ENCODE results near the gene IGLL1.
"Not testable (repeated sequence)": the region's sequence is repeated elsewhere in the genome, so short reads cannot be mapped to it uniquely, and the experiment has no call there.

- TF ChIP-seq, protein P1, sequence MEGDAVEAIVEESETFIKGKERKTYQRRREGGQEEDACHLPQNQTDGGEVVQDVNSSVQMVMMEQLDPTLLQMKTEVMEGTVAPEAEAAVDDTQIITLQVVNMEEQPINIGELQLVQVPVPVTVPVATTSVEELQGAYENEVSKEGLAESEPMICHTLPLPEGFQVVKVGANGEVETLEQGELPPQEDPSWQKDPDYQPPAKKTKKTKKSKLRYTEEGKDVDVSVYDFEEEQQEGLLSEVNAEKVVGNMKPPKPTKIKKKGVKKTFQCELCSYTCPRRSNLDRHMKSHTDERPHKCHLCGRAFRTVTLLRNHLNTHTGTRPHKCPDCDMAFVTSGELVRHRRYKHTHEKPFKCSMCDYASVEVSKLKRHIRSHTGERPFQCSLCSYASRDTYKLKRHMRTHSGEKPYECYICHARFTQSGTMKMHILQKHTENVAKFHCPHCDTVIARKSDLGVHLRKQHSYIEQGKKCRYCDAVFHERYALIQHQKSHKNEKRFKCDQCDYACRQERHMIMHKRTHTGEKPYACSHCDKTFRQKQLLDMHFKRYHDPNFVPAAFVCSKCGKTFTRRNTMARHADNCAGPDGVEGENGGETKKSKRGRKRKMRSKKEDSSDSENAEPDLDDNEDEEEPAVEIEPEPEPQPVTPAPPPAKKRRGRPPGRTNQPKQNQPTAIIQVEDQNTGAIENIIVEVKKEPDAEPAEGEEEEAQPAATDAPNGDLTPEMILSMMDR (IDR thresholded peaks at IDR 0.05), result not testable (repeated sequence)
- not testable (repeated sequence) for TF ChIP-seq POLR2A (IDR thresholded peaks at IDR 0.05)
Observed at GRCh38 chr22:23621916-23622315, 41.8 kb upstream of the IGLL1 start.

Data from thyroid gland (tissue), 4 donors.